Measurements from ENCODE around the gene NLGN3.

DNA sequence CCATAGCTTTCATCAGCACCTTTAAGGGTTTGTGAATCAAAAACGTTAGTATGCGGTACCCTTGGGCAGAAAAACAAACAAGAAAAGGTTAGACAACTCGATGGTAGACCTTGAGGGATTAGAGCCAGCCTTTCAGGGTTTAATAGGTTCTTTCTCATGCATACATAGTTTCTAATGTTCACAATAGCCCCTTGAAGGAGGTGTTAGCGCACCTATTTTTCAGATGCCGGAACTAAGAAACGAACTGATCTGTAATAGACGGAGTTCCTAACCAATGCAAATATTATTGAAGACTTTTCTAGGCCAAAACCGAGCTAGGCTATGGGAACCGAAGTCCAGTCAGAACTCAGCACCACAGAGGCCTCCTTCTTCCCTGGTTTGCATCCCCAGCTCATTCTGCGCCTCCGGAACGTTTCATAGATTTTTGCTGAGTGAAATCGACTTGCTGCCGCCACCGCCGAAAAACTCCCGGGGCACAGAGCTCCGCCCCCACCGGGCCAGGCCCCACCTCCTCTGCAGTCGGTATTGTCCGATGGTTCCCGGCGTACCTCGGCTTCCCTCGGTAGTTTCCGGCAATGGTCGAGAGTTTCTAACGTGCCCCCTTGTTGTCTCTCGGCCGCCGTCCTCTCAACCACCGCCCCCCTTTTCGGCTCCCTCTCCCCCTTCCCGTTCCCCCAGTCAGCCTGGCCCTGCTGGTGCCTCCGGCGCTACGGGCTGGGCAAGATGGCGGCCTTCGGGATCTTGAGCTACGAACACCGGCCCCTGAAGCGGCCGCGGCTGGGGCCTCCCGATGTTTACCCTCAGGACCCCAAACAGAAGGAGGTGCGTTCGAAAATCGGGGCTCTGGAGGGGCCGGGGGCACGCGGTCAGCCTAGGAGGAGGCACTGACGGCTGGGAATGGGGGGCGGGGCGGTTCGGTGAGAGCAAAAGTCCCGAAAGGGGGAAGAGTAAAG, 26.3 kb upstream of the NLGN3 start, which contains the start of gene MED12:
- TF ChIP-seq, protein P1, sequence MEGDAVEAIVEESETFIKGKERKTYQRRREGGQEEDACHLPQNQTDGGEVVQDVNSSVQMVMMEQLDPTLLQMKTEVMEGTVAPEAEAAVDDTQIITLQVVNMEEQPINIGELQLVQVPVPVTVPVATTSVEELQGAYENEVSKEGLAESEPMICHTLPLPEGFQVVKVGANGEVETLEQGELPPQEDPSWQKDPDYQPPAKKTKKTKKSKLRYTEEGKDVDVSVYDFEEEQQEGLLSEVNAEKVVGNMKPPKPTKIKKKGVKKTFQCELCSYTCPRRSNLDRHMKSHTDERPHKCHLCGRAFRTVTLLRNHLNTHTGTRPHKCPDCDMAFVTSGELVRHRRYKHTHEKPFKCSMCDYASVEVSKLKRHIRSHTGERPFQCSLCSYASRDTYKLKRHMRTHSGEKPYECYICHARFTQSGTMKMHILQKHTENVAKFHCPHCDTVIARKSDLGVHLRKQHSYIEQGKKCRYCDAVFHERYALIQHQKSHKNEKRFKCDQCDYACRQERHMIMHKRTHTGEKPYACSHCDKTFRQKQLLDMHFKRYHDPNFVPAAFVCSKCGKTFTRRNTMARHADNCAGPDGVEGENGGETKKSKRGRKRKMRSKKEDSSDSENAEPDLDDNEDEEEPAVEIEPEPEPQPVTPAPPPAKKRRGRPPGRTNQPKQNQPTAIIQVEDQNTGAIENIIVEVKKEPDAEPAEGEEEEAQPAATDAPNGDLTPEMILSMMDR (IDR thresholded peaks at IDR 0.05) = no peak
- TF ChIP-seq POLR2A (IDR thresholded peaks at IDR 0.05) = no peak
